ENCODE measurements around the gene CERS6.

The CERS6 gene

DNA sequence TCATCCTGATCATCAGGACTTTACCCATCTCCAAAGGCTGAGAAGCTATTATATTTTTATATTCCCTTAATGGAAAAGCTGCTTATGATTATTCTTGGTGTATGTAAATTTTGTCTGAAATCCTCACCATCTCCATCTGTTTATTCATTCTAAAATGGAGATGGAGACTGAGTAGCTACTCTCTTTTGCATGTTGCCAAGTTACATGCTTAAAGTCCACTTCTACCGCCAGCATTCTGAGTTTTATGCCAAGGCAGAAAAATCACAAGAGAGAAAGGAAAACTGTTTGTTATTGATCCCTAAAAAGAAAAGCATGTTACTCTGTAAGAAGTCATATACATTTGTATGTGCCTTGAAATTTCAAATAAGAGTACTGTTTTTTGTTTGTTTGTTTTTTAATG is 252.0 kb downstream of the CERS6 start:
- no peak overlapping the region for H4K8ac ChIP-seq (ENCODE audit: low read depth, low read length)
- H3K79me1 ChIP-seq (ENCODE audit: low read depth, low read length), result no peaks in the 10 kb centered on the region
- no peak overlapping the region for H3K23ac ChIP-seq (ENCODE audit: low read depth, low read length, poor library complexity)
- no peaks in the 10 kb centered on the region for H3K27me3 ChIP-seq (ENCODE audit: control insufficient read depth in 3 of 3, insufficient read depth in 3 of 3, low read depth in 1 of 3, low read length in 3 of 3)
- no peak overlapping the region for H3K9ac ChIP-seq (ENCODE audit: low read depth, low read length, poor library complexity)
- no peak overlapping the region for H3K4ac ChIP-seq (ENCODE audit: low read length)
- H2BK15ac ChIP-seq (ENCODE audit: low read length), result no peak overlapping the region
- H3K9me3 ChIP-seq (replicated peaks in 1 of 2; ENCODE audit: control insufficient read depth in 2 of 2, insufficient read depth in 1 of 2, low read depth in 1 of 2, low read length in 2 of 2), result no peaks in the 10 kb centered on the region
- WGBS, 2 donors (ENCODE audit: extremely low coverage in 2 of 2, insufficient read length in 2 of 2, insufficient replicate concordance in 1 of 2), result no CpG with 5 or more reads among the region's 1 CpG
- H3K27ac ChIP-seq (replicated peaks; ENCODE audit: low read length), result no peak overlapping the region
- H3K4me1 ChIP-seq (ENCODE audit: control insufficient read depth in 2 of 2, insufficient read depth in 1 of 2, low read depth in 1 of 2, low read length in 2 of 2), result peaks cover 0 to 2% of the 10 kb centered on the region in 2 donors
- no peak overlapping the region for H3K4me3 ChIP-seq (ENCODE audit: low read length in 2 of 2)
- no peaks in the 10 kb centered on the region for H3K36me3 ChIP-seq (replicated peaks in 1 of 2; ENCODE audit: control insufficient read depth in 2 of 2, insufficient read depth in 2 of 2, low read length in 2 of 2)
- H2BK5ac ChIP-seq (ENCODE audit: low read length), result no peak overlapping the region
- no peak overlapping the region for H3K14ac ChIP-seq (ENCODE audit: low read length)
- no peak overlapping the region for H2BK12ac ChIP-seq (ENCODE audit: low read length)
- H2AK5ac ChIP-seq (ENCODE audit: low read depth, low read length), result no peak overlapping the region
- H3K18ac ChIP-seq (ENCODE audit: low read length), result no peak overlapping the region
- H4K91ac ChIP-seq (ENCODE audit: low read depth, low read length, poor library complexity), result no peak overlapping the region
- no peak overlapping the region for H2AFZ ChIP-seq (ENCODE audit: low read length)
- no peak overlapping the region for H3K4me2 ChIP-seq (ENCODE audit: insufficient read depth, low read length, poor library complexity, severe bottlenecking)
- no peak overlapping the region for H2BK120ac ChIP-seq (ENCODE audit: low read depth, low read length)
- DNase-seq (ENCODE audit: low spot score), result no peak

GRCh38 chr2:168710754-168711467 is 254.8 kb downstream of the CERS6 start:
- H3K79me1 ChIP-seq (ENCODE audit: low read depth, low read length), result no peaks in the 10 kb centered on the region
- no peak overlapping the region for H3K4me2 ChIP-seq (ENCODE audit: insufficient read depth, low read length, poor library complexity, severe bottlenecking)
- DNase-seq (ENCODE audit: low spot score), result no peak
- H2BK5ac ChIP-seq (ENCODE audit: low read length), result no peak overlapping the region
- no peaks in the 10 kb centered on the region for H3K27me3 ChIP-seq (ENCODE audit: control insufficient read depth in 3 of 3, insufficient read depth in 3 of 3, low read depth in 1 of 3, low read length in 3 of 3)
- no peak overlapping the region for H3K4ac ChIP-seq (ENCODE audit: low read length)
- H3K4me1 ChIP-seq (ENCODE audit: control insufficient read depth in 2 of 2, insufficient read depth in 1 of 2, low read depth in 1 of 2, low read length in 2 of 2), result no peaks in the 10 kb centered on the region
- no peak overlapping the region for H4K8ac ChIP-seq (ENCODE audit: low read depth, low read length)
- no peaks in the 10 kb centered on the region for H3K36me3 ChIP-seq (replicated peaks in 1 of 2; ENCODE audit: control insufficient read depth in 2 of 2, insufficient read depth in 2 of 2, low read length in 2 of 2)
- H2AK5ac ChIP-seq (ENCODE audit: low read depth, low read length), result no peak overlapping the region
- H4K91ac ChIP-seq (ENCODE audit: low read depth, low read length, poor library complexity), result no peak overlapping the region
- H3K9ac ChIP-seq (ENCODE audit: low read depth, low read length, poor library complexity), result no peak overlapping the region
- no peak overlapping the region for H3K18ac ChIP-seq (ENCODE audit: low read length)
- no peak overlapping the region for H3K4me3 ChIP-seq (ENCODE audit: low read length in 2 of 2)
- no peak overlapping the region for H3K27ac ChIP-seq (replicated peaks; ENCODE audit: low read length)
- no peaks in the 10 kb centered on the region for H3K9me3 ChIP-seq (replicated peaks in 1 of 2; ENCODE audit: control insufficient read depth in 2 of 2, insufficient read depth in 1 of 2, low read depth in 1 of 2, low read length in 2 of 2)
- no peak overlapping the region for H2BK15ac ChIP-seq (ENCODE audit: low read length)
- H2BK12ac ChIP-seq (ENCODE audit: low read length), result no peak overlapping the region
- no peak overlapping the region for H3K14ac ChIP-seq (ENCODE audit: low read length)
- WGBS, 2 donors (ENCODE audit: extremely low coverage in 2 of 2, insufficient read length in 2 of 2, insufficient replicate concordance in 1 of 2), result no CpG with 5 or more reads among the region's 4 CpGs
- H2AFZ ChIP-seq (ENCODE audit: low read length), result no peak overlapping the region
- no peak overlapping the region for H2BK120ac ChIP-seq (ENCODE audit: low read depth, low read length)
- no peak overlapping the region for H3K23ac ChIP-seq (ENCODE audit: low read depth, low read length, poor library complexity)

DNA sequence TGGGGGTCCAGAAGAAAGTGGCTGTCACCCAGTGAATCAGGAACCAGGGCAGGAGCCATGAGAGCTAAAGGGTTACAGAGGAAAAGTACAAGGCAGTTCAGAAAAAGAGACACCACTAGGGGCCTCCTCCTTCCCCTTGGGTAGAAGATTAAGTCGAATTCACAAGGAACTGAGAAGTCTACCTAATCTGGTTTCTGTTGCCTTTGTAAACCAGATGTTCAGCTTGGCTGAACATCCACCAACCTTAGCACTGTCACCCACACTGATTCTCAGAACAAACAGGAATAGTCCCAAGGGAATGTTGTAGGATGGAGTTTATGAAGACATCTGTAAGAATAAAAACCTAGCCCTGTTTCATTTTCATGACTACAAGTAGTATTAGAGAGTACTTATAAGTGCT is 256.0 kb downstream of the CERS6 start:
- Histone ChIP-seq H3K27me3 (ENCODE audit: control insufficient read depth in 3 of 3, insufficient read depth in 3 of 3, low read depth in 1 of 3, low read length in 3 of 3) (no peaks in the 10 kb centered on the region), H2BK12ac (ENCODE audit: low read length) (no peak overlapping the region), H3K14ac (ENCODE audit: low read length) (no peak overlapping the region), H4K91ac (ENCODE audit: low read depth, low read length, poor library complexity) (no peak overlapping the region), H3K18ac (ENCODE audit: low read length) (no peak overlapping the region), H3K9me3 (replicated peaks in 1 of 2; ENCODE audit: control insufficient read depth in 2 of 2, insufficient read depth in 1 of 2, low read depth in 1 of 2, low read length in 2 of 2) (no peaks in the 10 kb centered on the region), H3K23ac (ENCODE audit: low read depth, low read length, poor library complexity) (no peak overlapping the region), H2BK15ac (ENCODE audit: low read length) (no peak overlapping the region), H3K79me1 (ENCODE audit: low read depth, low read length) (no peaks in the 10 kb centered on the region), H3K9ac (ENCODE audit: low read depth, low read length, poor library complexity) (no peak overlapping the region), H3K4me2 (ENCODE audit: insufficient read depth, low read length, poor library complexity, severe bottlenecking) (no peak overlapping the region), H3K4ac (ENCODE audit: low read length) (no peak overlapping the region), H2AFZ (ENCODE audit: low read length) (no peak overlapping the region), H3K36me3 (replicated peaks in 1 of 2; ENCODE audit: control insufficient read depth in 2 of 2, insufficient read depth in 2 of 2, low read length in 2 of 2) (no peaks in the 10 kb centered on the region), H2BK5ac (ENCODE audit: low read length) (no peak overlapping the region), H3K4me3 (ENCODE audit: low read length in 2 of 2) (no peak overlapping the region), H2AK5ac (ENCODE audit: low read depth, low read length) (no peak overlapping the region), H2BK120ac (ENCODE audit: low read depth, low read length) (no peak overlapping the region), H3K27ac (replicated peaks; ENCODE audit: low read length) (no peak overlapping the region), H4K8ac (ENCODE audit: low read depth, low read length) (no peak overlapping the region), H3K4me1 (ENCODE audit: control insufficient read depth in 2 of 2, insufficient read depth in 1 of 2, low read depth in 1 of 2, low read length in 2 of 2) (no peaks in the 10 kb centered on the region)
- WGBS, 2 donors (ENCODE audit: extremely low coverage in 2 of 2, insufficient read length in 2 of 2, insufficient replicate concordance in 1 of 2), result no CpG with 5 or more reads among the region's 1 CpG
- no peak for DNase-seq (ENCODE audit: low spot score)

DNA sequence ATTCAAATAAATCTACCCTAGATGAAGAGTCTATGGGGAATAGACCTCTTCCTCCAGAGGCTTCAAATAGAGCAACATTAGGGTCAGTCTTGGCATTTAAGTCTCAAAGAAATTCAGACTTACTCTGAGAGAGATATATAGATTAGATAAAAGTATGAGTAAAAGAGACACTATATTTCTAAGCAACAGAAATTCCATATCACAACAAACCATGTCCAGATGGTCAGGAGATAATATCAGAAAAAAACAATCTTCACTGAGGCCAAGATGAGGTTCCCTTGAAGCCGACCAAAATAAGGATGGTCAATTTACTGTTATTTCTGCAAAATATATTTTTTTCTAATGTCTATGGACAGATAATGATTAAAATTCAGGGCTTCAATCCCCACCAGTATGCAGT is 257.3 kb downstream of the CERS6 start:
- Histone ChIP-seq H3K9ac (ENCODE audit: low read depth, low read length, poor library complexity) (no peak overlapping the region), H3K27ac (replicated peaks; ENCODE audit: low read length) (no peak overlapping the region), H2BK5ac (ENCODE audit: low read length) (no peak overlapping the region), H3K4ac (ENCODE audit: low read length) (no peak overlapping the region), H2BK12ac (ENCODE audit: low read length) (no peak overlapping the region), H3K14ac (ENCODE audit: low read length) (no peak overlapping the region), H3K23ac (ENCODE audit: low read depth, low read length, poor library complexity) (no peak overlapping the region), H3K4me3 (ENCODE audit: low read length in 2 of 2) (no peak overlapping the region), H3K36me3 (replicated peaks in 1 of 2; ENCODE audit: control insufficient read depth in 2 of 2, insufficient read depth in 2 of 2, low read length in 2 of 2) (no peaks in the 10 kb centered on the region), H4K8ac (ENCODE audit: low read depth, low read length) (no peak overlapping the region), H3K4me1 (ENCODE audit: control insufficient read depth in 2 of 2, insufficient read depth in 1 of 2, low read depth in 1 of 2, low read length in 2 of 2) (no peaks in the 10 kb centered on the region), H3K79me1 (ENCODE audit: low read depth, low read length) (no peaks in the 10 kb centered on the region), H3K9me3 (replicated peaks in 1 of 2; ENCODE audit: control insufficient read depth in 2 of 2, insufficient read depth in 1 of 2, low read depth in 1 of 2, low read length in 2 of 2) (no peaks in the 10 kb centered on the region), H2AFZ (ENCODE audit: low read length) (no peak overlapping the region), H3K18ac (ENCODE audit: low read length) (no peak overlapping the region), H2BK120ac (ENCODE audit: low read depth, low read length) (no peak overlapping the region), H3K27me3 (ENCODE audit: control insufficient read depth in 3 of 3, insufficient read depth in 3 of 3, low read depth in 1 of 3, low read length in 3 of 3) (no peaks in the 10 kb centered on the region), H2BK15ac (ENCODE audit: low read length) (no peak overlapping the region), H2AK5ac (ENCODE audit: low read depth, low read length) (no peak overlapping the region), H3K4me2 (ENCODE audit: insufficient read depth, low read length, poor library complexity, severe bottlenecking) (no peak overlapping the region), H4K91ac (ENCODE audit: low read depth, low read length, poor library complexity) (no peak overlapping the region)
- DNase-seq (ENCODE audit: low spot score), result no peak
- no CpG with 5 or more reads among the region's 1 CpG for WGBS, 2 donors (ENCODE audit: extremely low coverage in 2 of 2, insufficient read length in 2 of 2, insufficient replicate concordance in 1 of 2)

All from neuronal stem cell (in vitro differentiated cells).